HG03520 (cell line): ENCODE measurements around the gene ACAN.

Source experiments
- ATAC-seq: cut with Tn5 transposase; IDR thresholded peaks from one replicate; pipeline ENCODE4 v1.9.1; 2021; ENCODE audit warnings: mild to moderate bottlenecking, moderate library complexity; ENCODE audit not compliant: unreplicated experiment

The ACAN gene

GRCh38 chr15:88800738-88801137 is 2.5 kb upstream of the ACAN start:
- no peak for ATAC-seq

DNA sequence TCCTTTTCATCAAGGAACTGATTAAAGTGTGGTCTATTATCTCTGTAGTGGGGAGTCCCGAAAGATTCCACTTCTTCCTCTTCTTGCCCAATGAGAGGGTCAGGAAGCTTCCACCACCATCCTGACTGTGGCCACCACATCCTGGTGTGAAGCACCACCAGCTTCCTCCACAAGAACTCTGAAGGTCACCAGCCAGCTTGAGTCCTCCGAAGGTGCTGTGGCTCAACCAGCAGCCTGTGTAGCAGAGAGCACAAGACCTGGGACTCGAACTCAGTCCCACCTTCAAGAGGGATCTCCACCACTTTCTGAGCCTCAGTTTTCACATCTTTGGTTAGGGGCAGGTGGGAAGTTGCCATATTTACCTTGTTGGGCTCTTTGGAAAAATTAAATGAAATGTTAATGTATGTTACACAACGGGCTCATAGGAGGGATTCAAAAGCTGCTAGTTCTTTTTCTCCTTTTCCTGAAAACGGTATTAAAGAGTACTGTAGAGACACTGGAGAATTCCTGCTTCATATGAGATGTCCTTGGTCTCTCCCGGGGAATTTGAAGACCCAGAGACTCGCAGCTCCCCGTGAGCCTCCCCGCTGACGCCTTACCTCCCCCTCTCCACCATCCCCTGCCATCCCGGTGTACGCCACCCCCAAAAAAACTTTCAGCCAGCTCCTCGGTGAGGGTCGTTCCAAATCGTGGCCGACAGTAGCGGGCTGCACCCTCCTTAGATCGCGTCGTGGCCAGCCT is 816 bp upstream of the ACAN start:
- ATAC-seq = no peak

DNA sequence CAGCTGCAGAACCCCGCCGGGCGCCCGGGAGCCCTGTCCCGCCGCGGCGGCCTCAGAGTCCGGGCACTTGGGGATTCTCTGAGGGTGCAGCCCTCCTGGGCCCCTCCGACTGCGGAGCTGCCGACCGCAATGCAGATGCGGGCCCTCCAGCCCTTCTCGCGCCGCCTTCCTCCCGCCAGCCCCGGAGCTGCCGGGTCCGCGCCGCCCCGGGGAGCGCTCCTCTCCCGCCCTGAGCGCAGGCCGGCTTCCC is 320 bp upstream of the ACAN start:
- no peak for ATAC-seq

GRCh38 chr15:88803920-88804247 is 648 bp downstream of the ACAN start:
- ATAC-seq = no peak

DNA sequence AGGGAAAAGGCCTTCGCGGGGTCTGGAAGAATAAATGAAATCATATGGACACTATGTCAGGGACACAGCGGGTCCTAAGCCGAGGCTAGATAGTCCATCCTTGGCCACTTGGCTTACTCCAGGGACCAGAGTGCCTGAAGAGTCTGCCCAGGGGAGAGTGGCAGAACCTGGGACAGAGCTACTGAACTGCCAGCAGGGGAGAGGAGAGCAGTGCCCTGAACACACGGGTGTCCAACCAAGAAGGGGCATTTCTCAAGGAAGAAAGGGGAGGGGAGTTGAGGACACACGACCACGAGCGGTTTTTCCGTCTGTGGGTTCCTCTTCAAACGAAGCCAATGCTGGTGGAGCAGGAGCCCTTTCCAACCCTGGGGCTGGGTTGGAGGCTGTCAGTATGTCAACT is 1.0 kb downstream of the ACAN start:
- ATAC-seq = no peak

DNA sequence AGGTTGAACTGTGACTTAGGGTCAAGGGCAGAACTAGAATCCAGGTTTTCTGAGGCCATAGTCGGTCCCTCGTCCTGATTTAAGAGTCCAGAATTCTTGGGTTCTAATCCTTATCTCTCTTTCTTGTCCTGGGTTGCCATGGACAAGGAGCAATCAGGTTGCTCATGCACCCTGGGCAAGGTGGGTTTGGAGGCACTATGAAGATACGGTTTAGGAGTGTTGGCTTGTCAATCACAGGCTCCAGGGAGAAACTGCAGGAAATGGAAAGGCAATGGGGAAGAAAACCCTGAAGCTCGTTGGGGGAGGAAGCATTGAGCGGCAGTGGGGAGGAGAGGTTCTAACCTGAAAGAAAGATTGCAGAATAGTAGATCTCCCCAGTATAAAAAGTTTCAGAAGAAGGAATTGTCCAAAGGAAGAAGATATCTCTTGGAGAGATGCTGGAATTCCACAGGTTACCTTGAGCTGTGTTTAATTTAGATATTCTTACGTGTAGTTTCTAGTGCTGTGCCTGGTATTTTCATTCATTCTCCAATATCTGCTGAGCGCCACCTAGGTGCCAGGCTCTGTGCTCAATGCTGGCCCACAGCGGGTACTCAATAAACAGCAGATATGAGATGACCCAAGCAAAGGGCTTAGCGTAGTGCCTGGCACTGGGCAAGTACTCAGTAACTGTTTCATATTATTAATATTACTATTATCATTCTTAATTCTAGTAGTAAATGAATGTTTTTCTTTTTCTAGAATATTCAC is 2.0 kb downstream of the ACAN start:
- ATAC-seq = no peak

DNA sequence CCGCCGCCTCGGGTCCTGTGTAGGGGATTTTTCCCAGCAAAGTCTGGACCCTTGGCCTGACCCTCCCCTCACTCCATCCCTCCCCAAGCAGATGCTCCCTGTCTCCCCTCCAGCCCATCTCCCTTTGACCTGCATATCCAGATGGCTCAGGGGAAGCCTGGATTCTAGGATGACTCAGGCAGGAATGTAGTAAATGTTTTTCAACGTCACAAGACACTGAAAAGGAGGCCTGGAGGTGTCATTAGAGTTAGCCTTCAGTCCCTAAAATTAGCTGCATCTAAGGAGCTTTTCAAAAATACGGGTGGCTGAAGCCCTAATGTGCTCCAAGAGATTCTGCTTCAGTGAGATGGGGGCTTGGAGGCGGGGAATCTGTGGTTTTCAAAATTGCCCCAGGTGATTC is 7.2 kb downstream of the ACAN start:
- no peak for ATAC-seq

DNA sequence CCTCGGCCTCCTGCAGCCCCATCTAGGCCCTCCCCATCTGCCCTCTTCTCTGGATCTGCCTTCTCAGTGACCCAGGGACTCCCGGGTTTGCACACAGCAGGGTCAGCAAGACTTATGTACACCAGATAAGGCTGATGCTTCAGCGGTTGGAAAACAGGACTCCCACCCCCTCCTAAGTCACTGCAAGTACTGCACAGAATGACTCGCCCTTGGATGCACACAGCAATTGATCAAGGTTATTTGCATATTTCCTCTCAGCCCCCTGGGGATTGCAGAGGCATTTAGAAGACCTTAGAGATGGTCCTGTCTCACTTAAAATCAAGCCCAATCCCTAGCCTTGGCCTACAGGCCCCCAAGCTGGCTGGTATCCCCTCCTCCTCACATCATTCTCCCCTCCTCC is 8.9 kb downstream of the ACAN start:
- ATAC-seq = no peak

GRCh38 chr15:88813960-88814359 is 10.7 kb downstream of the ACAN start:
- no peak for ATAC-seq

GRCh38 chr15:88814393-88814792 is 11.2 kb downstream of the ACAN start:
- ATAC-seq = no peak

GRCh38 chr15:88818920-88819319 is 15.7 kb downstream of the ACAN start:
- ATAC-seq = no peak

DNA sequence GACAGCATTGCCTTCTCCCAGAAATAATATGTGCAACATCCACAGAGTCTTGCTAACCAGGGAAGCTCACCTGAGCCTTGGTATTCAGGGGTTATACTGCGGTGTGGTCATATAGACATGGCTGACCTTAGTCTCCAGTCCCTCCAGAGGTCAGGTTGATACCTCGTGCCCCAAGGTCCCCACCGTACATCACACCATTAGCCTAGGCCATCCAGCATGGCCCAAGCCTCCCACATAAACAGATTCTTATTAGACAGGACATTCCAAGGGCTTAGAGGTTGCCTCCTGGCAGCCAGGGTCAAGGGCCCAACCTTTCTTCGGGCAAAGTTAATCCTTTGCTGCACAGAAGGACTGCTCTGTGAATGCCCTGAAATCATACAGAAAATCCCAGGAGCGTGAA is 18.8 kb downstream of the ACAN start:
- ATAC-seq = no peak

DNA sequence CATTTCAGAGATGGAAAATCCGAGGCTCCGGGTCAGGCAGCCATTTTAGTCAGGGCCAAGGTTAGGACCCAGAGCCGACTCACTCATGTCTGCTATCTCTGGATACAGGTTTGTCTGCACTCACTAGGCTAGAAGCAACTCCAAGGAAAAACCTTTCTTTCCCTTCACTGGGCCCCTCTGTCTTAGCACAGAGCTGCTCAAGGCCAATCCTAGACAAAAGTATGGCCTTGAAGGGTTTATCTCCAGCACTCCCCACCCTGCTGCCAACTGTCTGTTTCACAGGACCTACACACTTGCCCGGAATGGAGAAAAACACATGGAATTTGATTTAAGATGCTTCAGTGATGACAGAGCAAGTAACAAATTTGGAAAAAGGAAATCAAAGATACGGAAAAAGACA is 25.6 kb downstream of the ACAN start:
- no peak for ATAC-seq

DNA sequence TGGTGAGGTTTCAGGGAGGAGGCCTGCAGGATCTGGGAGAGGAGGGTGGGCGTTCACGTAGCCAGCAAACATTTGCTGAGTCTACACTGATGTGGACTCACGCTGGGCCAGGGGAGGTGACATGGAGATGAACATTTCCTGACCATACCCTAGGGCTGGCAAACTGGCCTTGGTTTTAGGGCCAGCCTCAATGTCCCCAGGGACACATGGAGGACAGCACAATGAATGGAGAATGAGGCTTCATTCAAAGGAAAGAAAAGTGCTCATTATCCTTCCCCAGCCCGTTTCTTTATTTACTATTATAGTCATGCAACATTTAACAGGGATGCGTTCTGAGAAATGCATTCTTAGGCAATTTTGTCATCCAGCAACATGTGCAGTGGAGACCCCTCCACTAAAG is 26.8 kb downstream of the ACAN start:
- ATAC-seq = no peak

DNA sequence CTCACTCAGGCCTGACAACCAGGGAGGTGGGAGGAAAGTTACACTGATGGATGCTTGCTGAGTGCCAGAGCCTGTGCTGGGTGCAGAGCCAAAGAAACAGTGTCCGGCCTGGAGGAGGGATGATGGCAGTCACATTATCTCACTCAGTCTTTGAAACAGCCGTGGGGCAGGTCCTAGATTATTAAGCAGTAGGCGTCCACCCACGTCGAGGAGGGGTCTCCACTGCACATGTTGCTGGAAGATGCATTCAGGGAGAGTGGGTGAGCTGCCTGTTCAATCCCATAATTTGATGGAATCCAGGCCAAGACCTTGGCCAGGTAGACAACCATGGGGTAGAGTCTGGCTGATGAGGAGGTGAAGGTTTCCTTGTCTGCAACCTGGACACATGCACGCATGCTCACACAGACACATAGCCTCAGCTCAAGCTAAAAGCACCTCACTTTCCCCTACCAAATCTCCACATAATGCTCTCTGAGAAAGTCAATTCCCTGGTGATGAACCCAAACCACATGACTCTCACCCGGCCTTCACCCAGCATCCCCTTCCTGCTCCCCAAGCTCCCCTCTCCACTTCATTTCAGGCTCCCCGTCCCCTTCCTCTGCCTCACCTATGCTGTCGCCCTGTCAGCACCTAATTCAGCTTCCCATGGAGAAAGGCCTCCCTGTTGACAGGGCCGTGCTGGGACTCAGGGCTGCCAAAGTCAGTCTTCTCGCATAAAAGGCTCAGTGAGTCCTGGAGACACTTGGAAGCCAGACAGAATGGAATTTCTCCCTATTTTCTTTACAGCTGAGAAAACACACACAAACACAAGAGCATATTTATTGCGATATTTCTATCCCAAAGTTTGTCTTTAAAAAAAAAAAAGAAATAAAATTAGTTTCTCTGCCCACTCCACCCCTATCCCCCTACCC is 29.8 kb downstream of the ACAN start:
- ATAC-seq = no peak

DNA sequence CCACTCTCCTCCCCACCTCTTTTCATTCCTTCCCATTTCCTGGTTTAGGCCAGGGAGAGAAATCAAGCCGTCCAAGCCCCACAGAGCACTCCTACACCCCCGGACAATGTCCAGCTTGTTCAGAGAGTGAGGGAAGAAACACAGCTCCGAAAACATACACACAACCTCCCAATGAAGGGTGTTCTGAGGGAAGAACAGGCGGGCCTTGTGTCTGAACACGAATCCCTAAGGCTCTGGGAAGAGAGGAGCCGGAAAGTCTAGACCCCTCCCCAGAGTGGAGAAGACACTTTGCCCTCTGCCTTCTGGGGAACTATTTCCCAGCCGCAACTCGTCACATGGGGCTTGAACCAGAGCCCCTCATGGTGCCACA is 30.5 kb downstream of the ACAN start:
- no peak for ATAC-seq

DNA sequence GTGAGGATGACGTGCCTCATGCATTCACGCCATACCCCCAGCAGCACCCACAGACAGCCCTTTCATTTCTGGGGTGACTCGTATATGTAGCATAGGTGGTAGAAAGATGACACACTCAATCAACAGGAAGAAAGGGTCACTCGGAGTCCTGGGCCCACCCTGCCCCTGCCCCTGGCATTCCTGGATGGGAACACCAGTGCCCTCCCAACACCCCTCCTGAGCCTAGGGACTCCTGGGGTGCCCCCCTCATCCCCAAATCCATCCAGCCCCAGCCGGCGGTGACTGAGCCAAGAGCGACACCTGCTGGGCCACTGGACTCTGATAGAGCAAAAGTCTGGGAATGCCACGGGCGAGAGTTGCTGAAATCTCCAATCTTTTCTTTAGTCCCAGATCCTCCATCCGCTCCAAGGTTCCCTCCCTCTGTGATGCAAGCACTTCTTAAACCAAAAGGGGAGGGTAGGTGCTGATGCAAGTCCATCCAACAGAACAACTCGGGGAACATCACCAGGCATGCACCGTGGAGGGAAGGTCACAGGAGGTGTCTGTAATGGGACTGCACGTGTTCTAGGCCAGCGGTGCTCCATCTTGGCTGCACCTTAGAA is 31.1 kb downstream of the ACAN start:
- no peak for ATAC-seq

GRCh38 chr15:88835119-88835518 is 31.9 kb downstream of the ACAN start:
- ATAC-seq = no peak

GRCh38 chr15:88835646-88836045 is 32.4 kb downstream of the ACAN start:
- ATAC-seq = no peak

- ATAC-seq = no peak
Observed at GRCh38 chr15:88838667-88839066, 35.4 kb downstream of the ACAN start.

GRCh38 chr15:88839146-88839545 is 35.9 kb downstream of the ACAN start:
- no peak for ATAC-seq

GRCh38 chr15:88839961-88840360 is 36.7 kb downstream of the ACAN start:
- no peak for ATAC-seq
